Measurements from ENCODE around the gene TSPAN32.

Gene TSPAN32

DNA sequence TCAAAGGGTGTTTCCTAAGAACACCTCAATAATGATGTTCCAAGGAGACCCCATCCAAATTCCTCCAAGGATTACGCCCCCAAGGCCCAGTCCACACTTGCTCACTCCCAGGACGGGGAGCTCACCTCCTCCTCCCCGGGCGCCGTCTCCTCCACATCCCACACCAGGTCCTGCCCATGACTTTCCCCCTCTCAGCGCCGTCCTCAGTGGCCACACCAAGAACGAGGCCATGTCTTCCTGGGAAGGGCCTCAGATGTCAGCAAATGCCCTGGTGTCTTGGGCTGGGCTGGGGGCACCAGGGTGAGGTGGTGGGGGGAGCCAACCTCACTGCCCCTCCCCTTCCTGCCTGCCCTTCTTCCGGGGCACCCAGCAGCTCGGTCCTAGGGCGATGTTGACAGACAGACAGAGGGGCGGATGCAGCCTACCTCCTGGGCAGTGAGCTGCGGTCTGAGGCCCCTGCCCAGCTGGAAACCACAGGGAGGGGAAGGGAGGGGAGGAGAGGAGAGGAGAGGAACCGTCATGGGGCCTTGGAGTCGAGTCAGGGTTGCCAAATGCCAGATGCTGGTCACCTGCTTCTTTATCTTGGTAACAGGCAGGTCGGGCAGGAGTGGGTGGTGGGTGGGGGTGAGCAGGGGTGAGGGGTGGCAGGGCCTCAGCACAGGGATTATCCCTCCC, at the start of gene TSPAN32, which contains the start of gene C11orf21:
Gene TSPAN32, plus strand, starts transcription at position 383 of the 675 bp plus-strand sequence. Its CDS starts 137 bp downstream, at position 520.
Gene C11orf21, minus strand, starts transcription at position 288 of the 675 bp plus-strand sequence. Its CDS starts 110 bp downstream, at position 178.
- in situ Hi-C loops (cut with MboI; ENCODE audit: low sequenced_read_pairs) = no loop called here

GRCh38 chr11:2252018-2252417, 49.8 kb upstream of the TSPAN32 start:
- in situ Hi-C loops (cut with MboI; ENCODE audit: low sequenced_read_pairs) = no loop called here

- in situ Hi-C loops (cut with MboI; ENCODE audit: low sequenced_read_pairs) = no loop called here
Observed at GRCh38 chr11:2256293-2256913, 45.4 kb upstream of the TSPAN32 start.

DNA sequence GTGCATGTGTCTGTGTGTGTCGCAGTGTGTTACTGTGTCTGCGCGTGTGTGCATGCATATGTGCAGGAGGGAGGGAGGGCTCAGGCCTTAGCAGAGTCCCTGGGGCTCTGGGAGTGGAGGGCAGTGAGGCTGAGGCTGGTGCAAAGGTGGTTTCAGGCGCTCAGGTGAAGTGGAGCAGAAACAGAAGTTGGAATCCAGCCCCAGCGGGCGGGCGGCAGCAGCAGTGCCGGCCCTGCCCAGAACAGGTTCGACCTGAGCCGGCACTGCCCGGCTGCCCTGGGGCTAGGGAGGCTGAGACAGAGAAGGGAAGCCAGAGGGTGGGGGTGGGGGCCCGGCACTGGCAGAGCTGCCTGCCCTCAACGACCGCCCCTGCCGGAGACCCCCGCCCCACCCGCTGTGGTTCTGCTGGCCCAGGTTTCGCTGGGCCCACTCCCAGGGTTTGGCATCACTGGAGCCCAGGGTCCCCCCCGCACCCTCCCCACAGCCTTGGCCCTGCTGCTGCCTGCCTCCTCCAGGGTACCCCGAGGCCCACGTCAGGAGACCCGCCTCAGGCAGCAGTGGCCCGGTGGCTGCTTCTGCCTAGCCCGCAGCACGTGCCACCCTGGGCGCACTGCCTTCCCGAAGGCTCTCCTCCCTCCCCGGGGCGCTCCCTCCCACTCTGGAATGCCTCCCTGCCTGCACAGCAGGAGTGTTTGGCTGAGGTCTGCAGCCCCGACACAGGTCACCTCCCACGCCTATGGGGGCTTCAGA, 44.7 kb upstream of the TSPAN32 start:
- in situ Hi-C loops (cut with MboI; ENCODE audit: low sequenced_read_pairs) = no loop called here

DNA sequence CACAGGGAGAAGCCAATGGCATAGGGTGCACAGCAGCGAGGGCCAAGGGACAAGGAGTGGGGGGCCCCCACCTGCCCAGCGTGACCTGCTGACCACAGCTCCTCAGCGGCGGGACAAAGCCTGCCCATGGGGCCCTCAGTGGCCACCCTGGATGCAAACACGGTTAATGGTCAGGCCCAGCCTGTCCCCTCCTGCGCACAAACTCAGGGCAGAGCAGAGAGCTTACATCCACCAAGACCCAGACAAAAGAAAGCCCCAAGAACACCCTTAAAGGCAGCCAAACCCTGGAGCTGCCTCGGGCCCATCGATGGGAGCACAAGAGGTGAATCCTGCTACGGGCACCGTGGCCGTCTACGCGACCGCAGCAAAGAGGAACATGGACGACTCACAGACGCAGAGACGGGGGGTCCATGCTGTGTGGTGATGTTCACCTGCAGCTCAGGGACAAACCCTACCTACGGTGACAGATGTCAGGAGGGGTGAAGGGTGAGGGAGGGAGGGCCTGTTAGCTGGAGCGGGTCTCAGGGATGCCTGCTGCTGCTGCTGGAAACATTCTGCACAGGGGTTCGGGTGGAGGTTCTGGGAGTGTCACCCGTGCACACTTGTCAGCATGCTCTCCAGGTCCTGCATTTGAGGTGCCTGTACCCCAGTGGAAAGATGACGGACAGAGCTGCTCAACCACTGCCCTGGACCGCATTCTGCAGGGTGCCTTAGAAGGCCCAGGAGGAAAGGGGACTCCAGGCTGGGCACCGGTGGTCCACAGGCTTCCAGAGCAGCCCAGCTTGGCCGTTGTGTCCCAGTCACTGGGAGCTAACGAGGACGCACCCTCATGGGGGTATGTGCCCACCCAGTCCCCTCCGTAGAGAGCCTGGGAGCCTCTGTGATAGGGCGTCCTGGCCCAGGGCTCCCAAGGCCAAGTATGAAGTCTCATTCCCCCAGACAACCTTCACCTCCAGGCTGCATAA, 43.0 kb upstream of the TSPAN32 start:
- in situ Hi-C loops (cut with MboI; ENCODE audit: low sequenced_read_pairs) = no loop called here

GRCh38 chr11:2259466-2259830, 42.4 kb upstream of the TSPAN32 start:
- in situ Hi-C loops (cut with MboI; ENCODE audit: low sequenced_read_pairs) = no loop called here

DNA sequence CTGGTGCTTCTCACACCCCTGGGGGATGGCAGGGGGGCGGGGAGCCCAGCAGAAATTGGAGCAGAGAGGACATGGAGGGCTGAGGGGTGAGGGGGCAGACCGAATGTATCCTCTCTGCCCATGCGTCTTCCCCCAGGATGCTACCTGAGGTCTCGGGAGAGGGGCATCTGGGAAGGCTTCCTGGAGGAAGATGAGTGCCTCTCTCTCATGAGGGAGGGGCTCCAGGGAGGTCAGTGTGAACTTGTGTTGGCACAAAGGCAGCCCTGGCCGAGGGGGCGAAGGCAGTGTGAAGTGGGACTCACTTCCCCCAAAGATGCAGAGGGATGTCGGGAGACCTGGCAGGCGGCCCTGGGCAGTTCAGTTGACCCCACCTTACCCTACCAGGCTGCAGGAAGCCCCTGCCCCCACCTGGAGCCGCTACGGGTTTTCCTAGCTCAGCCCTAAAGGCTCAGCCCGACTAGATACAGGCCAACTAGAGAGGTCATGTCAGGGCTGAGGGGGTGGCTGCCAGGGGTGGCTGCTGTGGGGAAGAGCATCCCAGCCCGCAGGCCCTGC, 41.8 kb upstream of the TSPAN32 start:
- in situ Hi-C loops (cut with MboI; ENCODE audit: low sequenced_read_pairs) = no loop called here

- in situ Hi-C loops (cut with MboI; ENCODE audit: low sequenced_read_pairs) = no loop called here
Observed at GRCh38 chr11:2260491-2261364, 41.1 kb upstream of the TSPAN32 start.

DNA sequence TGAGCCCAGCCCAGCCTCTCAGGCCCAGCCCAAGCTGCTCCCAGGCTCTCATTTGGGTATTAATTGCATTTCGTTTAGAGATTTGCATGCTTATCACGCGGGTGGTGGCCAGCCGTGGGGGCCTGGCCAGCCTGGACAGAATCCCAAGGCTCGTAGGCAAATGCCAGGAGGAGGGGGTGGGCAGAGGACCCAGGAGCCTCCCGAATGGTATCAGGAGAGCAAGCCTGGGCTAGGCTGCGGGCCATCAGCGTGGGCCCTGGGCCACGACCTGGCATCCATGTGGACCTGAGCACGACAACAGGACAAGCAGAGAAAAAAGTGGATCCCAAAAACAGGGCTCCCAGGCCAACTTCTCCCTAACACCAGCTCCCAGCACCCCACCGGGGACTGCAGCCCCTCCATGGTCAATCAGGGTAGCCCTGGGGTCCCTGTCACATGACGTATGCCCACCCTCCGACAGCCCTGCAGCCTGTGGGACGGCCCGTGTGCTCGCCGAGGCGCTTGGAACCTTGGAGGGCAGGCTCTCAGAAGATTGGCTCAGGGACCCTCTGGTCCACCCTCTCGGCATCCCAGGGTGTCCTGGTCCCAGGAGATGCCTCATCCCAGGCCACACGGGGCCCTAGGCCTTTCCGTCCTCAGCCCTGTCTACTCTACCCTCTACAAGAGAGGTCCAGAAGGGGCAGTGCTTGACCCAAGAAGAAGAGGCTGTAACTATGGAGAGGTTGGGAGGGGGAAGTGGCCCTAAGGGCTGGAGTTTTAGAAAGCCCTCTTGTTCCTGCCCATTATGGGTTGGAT, 40.2 kb upstream of the TSPAN32 start:
- in situ Hi-C loops (cut with MboI; ENCODE audit: low sequenced_read_pairs) = no loop called here

DNA sequence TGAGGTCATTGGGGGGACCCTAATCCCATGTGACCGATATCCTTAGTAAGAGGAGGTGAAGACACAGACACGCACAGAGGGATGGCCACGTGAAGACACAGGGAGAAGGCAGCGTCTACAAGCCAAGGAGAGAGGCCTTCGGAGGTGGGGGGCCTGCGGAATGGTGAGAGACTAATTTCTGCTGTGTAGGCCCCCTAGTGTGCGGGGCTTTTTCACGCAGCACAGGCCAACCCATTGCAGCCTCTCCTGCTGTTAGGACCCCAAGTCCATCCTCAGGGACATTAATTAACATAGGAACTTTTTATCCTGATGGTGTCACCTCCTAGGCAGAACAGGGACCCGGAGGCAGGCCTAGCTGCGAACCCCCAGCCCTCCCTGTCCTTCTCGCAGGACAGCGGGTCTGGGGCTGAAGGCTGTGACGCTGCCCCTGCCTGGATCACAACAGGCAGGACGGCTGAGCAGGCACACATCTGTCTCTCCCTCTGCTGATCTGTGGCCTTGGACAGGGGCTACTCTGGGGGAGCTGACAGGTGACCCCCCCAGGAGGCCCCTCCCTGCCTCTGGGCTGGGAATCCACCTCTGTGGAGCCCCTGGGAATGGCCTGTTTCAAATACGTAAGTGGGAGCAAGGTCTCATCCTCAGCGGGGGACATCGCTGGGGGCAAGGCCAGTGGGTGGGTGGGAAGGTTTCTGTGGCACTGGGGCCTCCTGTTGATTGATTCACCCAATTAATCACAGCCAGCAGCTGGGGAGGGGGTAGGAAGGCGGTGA, 39.3 kb upstream of the TSPAN32 start:
- in situ Hi-C loops (cut with MboI; ENCODE audit: low sequenced_read_pairs) = no loop called here

DNA sequence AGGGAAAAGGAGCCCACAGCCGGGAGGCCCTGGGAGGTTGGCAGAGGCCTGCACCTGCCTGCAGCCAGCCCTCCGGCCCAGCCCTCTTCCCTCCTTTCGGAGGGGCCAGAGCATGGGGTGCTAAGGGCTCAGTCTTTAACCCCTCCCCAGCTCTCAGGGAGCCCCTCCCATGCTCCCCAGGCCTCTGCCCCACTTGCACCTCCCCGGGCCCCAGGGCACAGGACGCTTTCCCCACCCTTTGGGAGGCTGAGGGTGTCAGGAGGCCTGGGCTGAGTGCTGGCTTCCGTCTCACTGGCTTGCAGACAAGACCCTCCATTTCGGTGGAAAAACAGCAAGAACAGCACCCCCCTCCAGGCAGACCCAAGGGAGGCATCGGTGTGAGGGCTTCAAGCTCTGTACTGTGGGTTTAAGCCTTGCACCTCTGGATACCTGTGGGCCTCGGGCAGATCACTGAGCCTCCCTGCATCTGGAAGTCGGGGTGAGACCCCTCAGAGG, 38.7 kb upstream of the TSPAN32 start:
- in situ Hi-C loops (cut with MboI; ENCODE audit: low sequenced_read_pairs) = no loop called here

DNA sequence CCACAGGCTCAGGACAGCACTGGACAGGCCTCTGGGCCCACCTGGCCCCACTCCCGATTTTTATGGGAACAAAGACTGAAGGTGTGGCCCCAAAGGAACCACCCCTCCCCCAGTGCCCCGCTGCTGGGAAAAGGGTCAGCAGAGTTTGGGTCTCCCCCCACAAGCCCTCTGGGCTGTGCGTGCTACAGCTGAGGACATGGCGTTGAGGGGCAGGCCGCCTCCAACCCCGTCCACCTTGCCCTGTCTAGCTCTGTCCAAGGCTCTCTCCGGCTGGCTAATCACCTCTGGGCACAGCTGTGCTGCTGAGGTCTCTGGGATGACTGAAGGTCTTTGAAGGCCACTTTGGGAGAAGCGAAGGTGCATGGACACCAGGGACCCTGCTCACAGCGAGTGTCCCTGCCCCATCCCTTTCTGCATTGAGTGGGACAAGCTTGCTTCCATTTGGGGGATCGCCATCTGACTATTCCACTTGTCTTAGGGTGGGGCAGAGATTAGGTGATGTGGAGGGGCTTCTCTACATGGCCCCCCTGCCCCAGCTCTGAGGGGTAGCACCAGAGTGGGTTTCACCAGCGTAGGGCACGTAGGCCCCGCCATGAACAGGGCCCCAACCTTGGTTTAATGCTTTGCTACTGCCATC, 38.0 kb upstream of the TSPAN32 start:
- in situ Hi-C loops (cut with MboI; ENCODE audit: low sequenced_read_pairs) = no loop called here

DNA sequence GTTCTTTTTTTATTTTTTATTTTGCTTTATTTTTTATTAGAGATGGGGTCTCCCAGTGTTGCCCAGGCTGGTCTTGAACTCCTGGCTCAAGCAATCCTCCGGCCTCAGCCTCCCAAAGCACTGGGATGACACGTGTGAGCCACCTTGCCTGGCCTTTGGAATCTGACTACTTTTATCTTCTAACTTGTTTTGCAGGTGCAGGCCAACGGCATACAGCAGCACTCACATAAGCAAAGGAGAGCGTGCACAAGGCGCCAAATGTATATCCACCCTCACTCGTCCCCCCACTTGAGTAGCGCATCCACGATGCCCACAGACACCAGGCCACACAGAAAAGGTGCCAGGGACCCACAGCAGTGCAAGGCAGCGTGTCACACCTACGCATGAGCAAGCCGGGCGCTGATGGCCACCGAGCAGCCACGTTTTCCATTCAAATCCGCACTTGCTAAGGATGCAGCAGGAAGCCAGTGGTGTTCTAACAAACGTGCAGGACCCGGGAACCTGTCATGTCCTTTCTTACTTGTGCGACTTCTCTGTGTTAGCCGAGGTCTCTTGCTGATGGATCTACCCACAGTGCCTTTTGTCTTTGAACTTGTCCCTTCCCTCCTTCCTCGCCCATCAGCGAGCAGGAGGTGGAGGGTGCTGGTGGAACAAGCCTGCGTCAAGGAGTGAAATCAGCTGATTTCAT, 37.3 kb upstream of the TSPAN32 start:
- in situ Hi-C loops (cut with MboI; ENCODE audit: low sequenced_read_pairs) = no loop called here

DNA sequence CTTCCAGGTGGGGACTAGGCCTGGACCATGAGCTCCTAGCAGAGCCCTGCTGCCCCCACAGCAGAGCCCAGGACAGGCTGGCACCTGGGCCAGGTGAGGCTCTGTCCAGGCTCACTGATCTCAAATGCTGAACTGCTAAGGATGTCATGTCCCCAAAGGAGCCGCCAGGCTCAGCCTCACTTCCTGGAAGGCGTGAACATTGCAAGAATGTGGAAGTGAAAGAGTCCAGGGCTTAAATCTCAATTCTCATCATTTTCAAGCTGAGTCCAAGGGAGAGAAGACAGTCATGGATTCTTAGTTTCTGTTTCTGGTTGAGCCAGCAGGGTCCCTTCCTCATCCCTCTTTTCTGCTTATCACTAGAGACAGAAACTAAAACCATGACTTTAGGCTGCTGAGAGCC, 36.4 kb upstream of the TSPAN32 start:
- in situ Hi-C loops (cut with MboI; ENCODE audit: low sequenced_read_pairs) = no loop called here

GRCh38 chr11:2265854-2266585, 35.8 kb upstream of the TSPAN32 start:
- in situ Hi-C loops (cut with MboI; ENCODE audit: low sequenced_read_pairs) = no loop called here

Measured in HL-60/S4 treated with phorbol 12-myristate 13-acetate at 8.2 ng/mL for 4 days and 3 days (cell line).